Esophagus muscularis mucosa (tissue), 4 donors: ENCODE results near the gene NEU1.

Source experiments
- EP300 ChIP-seq: sonication (generic); formaldehyde crosslinking; IDR thresholded peaks from one replicate; pipeline ENCODE4 v1.6.1; 2017; ENCODE audit warnings: antibody characterized with exemption
- POLR2AphosphoS5 ChIP-seq, 2 donors: sonication (generic); formaldehyde crosslinking; IDR thresholded peaks; one replicate each; pipeline ENCODE4 v1.6.1; 2017; ENCODE audit warnings: antibody characterized with exemption in 2 of 2
- TF ChIP-seq, protein P1 (sequence below), 3 experiments: fragments of 200-600 bp in 2 of 3; fragments of 450-650 bp in 1 of 3; sonication (generic) in 2 of 3; IDR thresholded peaks; one replicate each; pipeline ENCODE4 v1.5.1; 2017 to 2019; ENCODE audit warnings: antibody characterized with exemption in 3 of 3, mild to moderate bottlenecking in 2 of 3, moderate library complexity in 1 of 3

DNA sequence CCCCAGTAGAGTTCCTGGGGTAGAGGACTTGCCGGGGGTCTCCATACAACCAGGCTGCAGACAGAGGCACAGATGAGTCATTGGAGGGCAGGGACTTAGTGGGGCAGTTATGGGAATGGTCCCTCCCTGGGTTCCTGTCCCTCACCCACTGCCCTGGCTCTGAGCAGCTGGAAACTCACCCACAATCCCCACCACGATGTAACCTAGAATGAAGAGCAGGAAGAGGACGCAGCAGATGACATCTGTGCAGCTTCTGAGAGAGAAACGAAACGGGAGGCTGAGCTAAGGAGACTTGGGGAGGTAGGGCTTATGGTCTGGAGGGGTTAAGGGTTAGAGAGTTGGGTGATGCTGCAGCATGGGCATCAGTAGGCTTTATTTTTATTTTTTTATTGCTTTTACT, 13.3 kb upstream of the NEU1 start:
- TF ChIP-seq, protein P1, sequence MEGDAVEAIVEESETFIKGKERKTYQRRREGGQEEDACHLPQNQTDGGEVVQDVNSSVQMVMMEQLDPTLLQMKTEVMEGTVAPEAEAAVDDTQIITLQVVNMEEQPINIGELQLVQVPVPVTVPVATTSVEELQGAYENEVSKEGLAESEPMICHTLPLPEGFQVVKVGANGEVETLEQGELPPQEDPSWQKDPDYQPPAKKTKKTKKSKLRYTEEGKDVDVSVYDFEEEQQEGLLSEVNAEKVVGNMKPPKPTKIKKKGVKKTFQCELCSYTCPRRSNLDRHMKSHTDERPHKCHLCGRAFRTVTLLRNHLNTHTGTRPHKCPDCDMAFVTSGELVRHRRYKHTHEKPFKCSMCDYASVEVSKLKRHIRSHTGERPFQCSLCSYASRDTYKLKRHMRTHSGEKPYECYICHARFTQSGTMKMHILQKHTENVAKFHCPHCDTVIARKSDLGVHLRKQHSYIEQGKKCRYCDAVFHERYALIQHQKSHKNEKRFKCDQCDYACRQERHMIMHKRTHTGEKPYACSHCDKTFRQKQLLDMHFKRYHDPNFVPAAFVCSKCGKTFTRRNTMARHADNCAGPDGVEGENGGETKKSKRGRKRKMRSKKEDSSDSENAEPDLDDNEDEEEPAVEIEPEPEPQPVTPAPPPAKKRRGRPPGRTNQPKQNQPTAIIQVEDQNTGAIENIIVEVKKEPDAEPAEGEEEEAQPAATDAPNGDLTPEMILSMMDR (IDR thresholded peaks at IDR 0.05) = no peak
- no peak for TF ChIP-seq POLR2AphosphoS5 (IDR thresholded peaks at IDR 0.05)
- TF ChIP-seq EP300 = no peak
